HG02943 (cell line): ENCODE data around the gene NIBAN1.
"Not testable (repeated sequence)": the region's sequence is repeated elsewhere in the genome, so short reads cannot be mapped to it uniquely, and the experiment has no call there.

Experiments
- ATAC-seq: cut with Tn5 transposase; IDR thresholded peaks from one replicate; pipeline ENCODE4 v1.9.1; 2021; ENCODE audit warnings: mild to moderate bottlenecking, low read depth, moderate library complexity; ENCODE audit not compliant: unreplicated experiment

The NIBAN1 gene

GRCh38 chr1:184973272-184974055, 844 bp downstream of the NIBAN1 start:
- ATAC-seq: peak; percentile 57

GRCh38 chr1:184972315-184973055, 1.8 kb downstream of the NIBAN1 start:
- ATAC-seq: no peak

- ATAC-seq: no peak
Observed at GRCh38 chr1:184971522-184972265, 2.6 kb downstream of the NIBAN1 start.

- ATAC-seq: no peak
Observed at GRCh38 chr1:184970691-184971161, 3.6 kb downstream of the NIBAN1 start.

GRCh38 chr1:184966989-184967388, 7.3 kb downstream of the NIBAN1 start:
- ATAC-seq: no peak

GRCh38 chr1:184965944-184966860, 8.1 kb downstream of the NIBAN1 start:
- no peak for ATAC-seq

- no peak for ATAC-seq
Observed at GRCh38 chr1:184965439-184965838, 8.9 kb downstream of the NIBAN1 start.

- ATAC-seq: no peak
Observed at GRCh38 chr1:184959626-184960025, 14.7 kb downstream of the NIBAN1 start.

- ATAC-seq: no peak
Observed at GRCh38 chr1:184958554-184959353, 15.6 kb downstream of the NIBAN1 start.

- not testable (repeated sequence) for ATAC-seq
Observed at GRCh38 chr1:184957901-184958300, 16.4 kb downstream of the NIBAN1 start.

GRCh38 chr1:184956999-184957700, 17.2 kb downstream of the NIBAN1 start:
- no peak for ATAC-seq

GRCh38 chr1:184954232-184954995, 19.9 kb downstream of the NIBAN1 start:
- no peak for ATAC-seq

- ATAC-seq: no peak
Observed at GRCh38 chr1:184953600-184954219, 20.6 kb downstream of the NIBAN1 start.

GRCh38 chr1:184952428-184952827, 21.9 kb downstream of the NIBAN1 start:
- no peak for ATAC-seq

GRCh38 chr1:184951788-184952187, 22.5 kb downstream of the NIBAN1 start:
- ATAC-seq: no peak

- no peak for ATAC-seq
Observed at GRCh38 chr1:184950906-184951305, 23.4 kb downstream of the NIBAN1 start.

GRCh38 chr1:184950227-184950626, 24.1 kb downstream of the NIBAN1 start:
- no peak for ATAC-seq
